HEK293 (cell line): ENCODE results near the gene AMIGO1.

Experiments used
- KLF10 ChIP-seq: fragments of 450-650 bp; IDR thresholded peaks from 2 replicates; pipeline ENCODE4 v1.5.1; 2018; ENCODE audit warnings: missing biosample characterization, mild to moderate bottlenecking, missing genetic modification characterization
- ZBTB7A ChIP-seq: fragments of 450-650 bp; formaldehyde crosslinking; IDR thresholded peaks from 2 replicates; pipeline ENCODE4 v1.5.1; 2016; ENCODE audit warnings: low read depth, missing biosample characterization, missing genetic modification characterization
- ZIC2 ChIP-seq: fragments of 450-650 bp; formaldehyde crosslinking; IDR thresholded peaks from 2 replicates; pipeline ENCODE4 v1.5.1; 2016; ENCODE audit warnings: missing biosample characterization, missing genetic modification characterization
- ZNF239 ChIP-seq: fragments of 450-650 bp; formaldehyde crosslinking; IDR thresholded peaks from 2 replicates; pipeline ENCODE4 v1.5.1; 2016; ENCODE audit warnings: missing biosample characterization, missing genetic modification characterization
- TF ChIP-seq, protein P1 (sequence below): fragments of 450-650 bp; formaldehyde crosslinking; IDR thresholded peaks from 2 replicates; pipeline ENCODE4 v1.5.1; 2017; ENCODE audit warnings: missing biosample characterization, mild to moderate bottlenecking, missing genetic modification characterization, moderate library complexity
- TF ChIP-seq, protein P2 (sequence below): fragments of 450-650 bp; formaldehyde crosslinking; IDR thresholded peaks from 2 replicates; pipeline ENCODE4 v1.5.0; 2017; ENCODE audit warnings: missing biosample characterization, missing genetic modification characterization, borderline replicate concordance
- TF ChIP-seq, protein P3 (sequence below): sonication (generic); formaldehyde crosslinking; IDR thresholded peaks from 2 replicates; pipeline ENCODE4 v1.8.1; 2022; ENCODE audit warnings: mild to moderate bottlenecking, moderate library complexity, missing genetic modification reagents
- TF ChIP-seq, protein P4 (sequence below): fragments of 450-650 bp; formaldehyde crosslinking; IDR thresholded peaks from 2 replicates; pipeline ENCODE4 v1.5.1; 2016; ENCODE audit warnings: missing biosample characterization, missing genetic modification characterization
- TF ChIP-seq, protein P5 (sequence below): fragments of 450-650 bp; formaldehyde crosslinking; IDR thresholded peaks from 2 replicates; pipeline ENCODE4 v1.5.1; 2016; ENCODE audit warnings: missing biosample characterization, missing genetic modification characterization
- TF ChIP-seq, protein P6 (sequence below): fragments of 450-650 bp; formaldehyde crosslinking; IDR thresholded peaks from 2 replicates; pipeline ENCODE4 v1.5.1; 2016; ENCODE audit warnings: missing biosample characterization, missing genetic modification characterization

DNA sequence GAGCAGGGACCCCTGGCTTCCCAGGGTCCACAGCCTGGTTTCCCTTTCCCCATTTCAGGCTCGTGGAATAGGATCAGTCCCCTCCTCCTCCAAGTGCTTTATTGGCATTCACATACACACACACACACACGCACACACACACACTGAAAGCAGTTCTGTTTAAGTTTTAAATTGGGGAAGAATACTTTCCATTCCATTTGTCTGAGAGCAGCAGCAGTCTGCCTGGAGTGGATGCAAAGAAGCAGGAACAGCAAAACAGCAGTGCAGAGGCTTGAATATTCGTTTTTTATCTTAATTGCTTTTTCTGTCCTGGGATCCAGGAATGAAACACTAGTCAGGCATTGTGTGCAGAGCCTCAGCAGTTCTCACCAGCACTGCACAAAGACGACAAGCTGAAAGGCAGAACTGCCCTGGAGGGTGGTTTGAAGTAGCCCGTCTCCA lies 8.6 kb downstream of the AMIGO1 start:
- TF ChIP-seq, protein P1, sequence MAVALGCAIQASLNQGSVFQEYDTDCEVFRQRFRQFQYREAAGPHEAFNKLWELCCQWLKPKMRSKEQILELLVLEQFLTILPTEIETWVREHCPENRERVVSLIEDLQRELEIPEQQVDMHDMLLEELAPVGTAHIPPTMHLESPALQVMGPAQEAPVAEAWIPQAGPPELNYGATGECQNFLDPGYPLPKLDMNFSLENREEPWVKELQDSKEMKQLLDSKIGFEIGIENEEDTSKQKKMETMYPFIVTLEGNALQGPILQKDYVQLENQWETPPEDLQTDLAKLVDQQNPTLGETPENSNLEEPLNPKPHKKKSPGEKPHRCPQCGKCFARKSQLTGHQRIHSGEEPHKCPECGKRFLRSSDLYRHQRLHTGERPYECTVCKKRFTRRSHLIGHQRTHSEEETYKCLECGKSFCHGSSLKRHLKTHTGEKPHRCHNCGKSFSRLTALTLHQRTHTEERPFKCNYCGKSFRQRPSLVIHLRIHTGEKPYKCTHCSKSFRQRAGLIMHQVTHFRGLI = no peak
- TF ChIP-seq KLF10 (tag by site-specific recombination) = no peak
- TF ChIP-seq, protein P2, sequence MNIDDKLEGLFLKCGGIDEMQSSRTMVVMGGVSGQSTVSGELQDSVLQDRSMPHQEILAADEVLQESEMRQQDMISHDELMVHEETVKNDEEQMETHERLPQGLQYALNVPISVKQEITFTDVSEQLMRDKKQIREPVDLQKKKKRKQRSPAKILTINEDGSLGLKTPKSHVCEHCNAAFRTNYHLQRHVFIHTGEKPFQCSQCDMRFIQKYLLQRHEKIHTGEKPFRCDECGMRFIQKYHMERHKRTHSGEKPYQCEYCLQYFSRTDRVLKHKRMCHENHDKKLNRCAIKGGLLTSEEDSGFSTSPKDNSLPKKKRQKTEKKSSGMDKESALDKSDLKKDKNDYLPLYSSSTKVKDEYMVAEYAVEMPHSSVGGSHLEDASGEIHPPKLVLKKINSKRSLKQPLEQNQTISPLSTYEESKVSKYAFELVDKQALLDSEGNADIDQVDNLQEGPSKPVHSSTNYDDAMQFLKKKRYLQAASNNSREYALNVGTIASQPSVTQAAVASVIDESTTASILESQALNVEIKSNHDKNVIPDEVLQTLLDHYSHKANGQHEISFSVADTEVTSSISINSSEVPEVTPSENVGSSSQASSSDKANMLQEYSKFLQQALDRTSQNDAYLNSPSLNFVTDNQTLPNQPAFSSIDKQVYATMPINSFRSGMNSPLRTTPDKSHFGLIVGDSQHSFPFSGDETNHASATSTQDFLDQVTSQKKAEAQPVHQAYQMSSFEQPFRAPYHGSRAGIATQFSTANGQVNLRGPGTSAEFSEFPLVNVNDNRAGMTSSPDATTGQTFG (tag by site-specific recombination) = no peak
- TF ChIP-seq, protein P3, sequence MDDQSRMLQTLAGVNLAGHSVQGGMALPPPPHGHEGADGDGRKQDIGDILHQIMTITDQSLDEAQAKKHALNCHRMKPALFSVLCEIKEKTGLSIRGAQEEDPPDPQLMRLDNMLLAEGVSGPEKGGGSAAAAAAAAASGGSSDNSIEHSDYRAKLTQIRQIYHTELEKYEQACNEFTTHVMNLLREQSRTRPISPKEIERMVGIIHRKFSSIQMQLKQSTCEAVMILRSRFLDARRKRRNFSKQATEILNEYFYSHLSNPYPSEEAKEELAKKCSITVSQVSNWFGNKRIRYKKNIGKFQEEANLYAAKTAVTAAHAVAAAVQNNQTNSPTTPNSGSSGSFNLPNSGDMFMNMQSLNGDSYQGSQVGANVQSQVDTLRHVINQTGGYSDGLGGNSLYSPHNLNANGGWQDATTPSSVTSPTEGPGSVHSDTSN (CRISPR knock-in tag) = no peak
- TF ChIP-seq, protein P4, sequence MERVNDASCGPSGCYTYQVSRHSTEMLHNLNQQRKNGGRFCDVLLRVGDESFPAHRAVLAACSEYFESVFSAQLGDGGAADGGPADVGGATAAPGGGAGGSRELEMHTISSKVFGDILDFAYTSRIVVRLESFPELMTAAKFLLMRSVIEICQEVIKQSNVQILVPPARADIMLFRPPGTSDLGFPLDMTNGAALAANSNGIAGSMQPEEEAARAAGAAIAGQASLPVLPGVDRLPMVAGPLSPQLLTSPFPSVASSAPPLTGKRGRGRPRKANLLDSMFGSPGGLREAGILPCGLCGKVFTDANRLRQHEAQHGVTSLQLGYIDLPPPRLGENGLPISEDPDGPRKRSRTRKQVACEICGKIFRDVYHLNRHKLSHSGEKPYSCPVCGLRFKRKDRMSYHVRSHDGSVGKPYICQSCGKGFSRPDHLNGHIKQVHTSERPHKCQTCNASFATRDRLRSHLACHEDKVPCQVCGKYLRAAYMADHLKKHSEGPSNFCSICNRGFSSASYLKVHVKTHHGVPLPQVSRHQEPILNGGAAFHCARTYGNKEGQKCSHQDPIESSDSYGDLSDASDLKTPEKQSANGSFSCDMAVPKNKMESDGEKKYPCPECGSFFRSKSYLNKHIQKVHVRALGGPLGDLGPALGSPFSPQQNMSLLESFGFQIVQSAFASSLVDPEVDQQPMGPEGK = no peak
- TF ChIP-seq, protein P5, sequence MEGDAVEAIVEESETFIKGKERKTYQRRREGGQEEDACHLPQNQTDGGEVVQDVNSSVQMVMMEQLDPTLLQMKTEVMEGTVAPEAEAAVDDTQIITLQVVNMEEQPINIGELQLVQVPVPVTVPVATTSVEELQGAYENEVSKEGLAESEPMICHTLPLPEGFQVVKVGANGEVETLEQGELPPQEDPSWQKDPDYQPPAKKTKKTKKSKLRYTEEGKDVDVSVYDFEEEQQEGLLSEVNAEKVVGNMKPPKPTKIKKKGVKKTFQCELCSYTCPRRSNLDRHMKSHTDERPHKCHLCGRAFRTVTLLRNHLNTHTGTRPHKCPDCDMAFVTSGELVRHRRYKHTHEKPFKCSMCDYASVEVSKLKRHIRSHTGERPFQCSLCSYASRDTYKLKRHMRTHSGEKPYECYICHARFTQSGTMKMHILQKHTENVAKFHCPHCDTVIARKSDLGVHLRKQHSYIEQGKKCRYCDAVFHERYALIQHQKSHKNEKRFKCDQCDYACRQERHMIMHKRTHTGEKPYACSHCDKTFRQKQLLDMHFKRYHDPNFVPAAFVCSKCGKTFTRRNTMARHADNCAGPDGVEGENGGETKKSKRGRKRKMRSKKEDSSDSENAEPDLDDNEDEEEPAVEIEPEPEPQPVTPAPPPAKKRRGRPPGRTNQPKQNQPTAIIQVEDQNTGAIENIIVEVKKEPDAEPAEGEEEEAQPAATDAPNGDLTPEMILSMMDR = no peak
- no peak for TF ChIP-seq ZBTB7A (tag by site-specific recombination)
- no peak for TF ChIP-seq ZIC2 (tag by site-specific recombination)
- TF ChIP-seq ZNF239 (tag by site-specific recombination) = no peak
- TF ChIP-seq, protein P6, sequence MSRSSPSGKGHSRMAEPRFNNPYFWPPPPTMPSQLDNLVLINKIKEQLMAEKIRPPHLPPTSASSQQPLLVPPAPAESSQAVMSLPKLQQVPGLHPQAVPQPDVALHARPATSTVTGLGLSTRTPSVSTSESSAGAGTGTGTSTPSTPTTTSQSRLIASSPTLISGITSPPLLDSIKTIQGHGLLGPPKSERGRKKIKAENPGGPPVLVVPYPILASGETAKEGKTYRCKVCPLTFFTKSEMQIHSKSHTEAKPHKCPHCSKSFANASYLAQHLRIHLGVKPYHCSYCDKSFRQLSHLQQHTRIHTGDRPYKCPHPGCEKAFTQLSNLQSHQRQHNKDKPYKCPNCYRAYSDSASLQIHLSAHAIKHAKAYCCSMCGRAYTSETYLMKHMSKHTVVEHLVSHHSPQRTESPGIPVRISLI (tag by site-specific recombination) = no peak
